IMR-90 (cell line): ENCODE measurements around the gene C16orf92. TPM values are rescaled to one million over a fixed set of nuclear protein-coding genes. Genes with fewer than 3 reads are reported as not detected.

Source experiments
- ATAC-seq: fragments of 200-7000 bp; cut with Tn5 transposase; 2 replicates; pipeline ENCODE4 v1.9.1; 2020; ENCODE audit warnings: low read depth, mild to moderate bottlenecking, moderate library complexity
- BruUV-seq: library from RNA; stranded (reverse); fragments of 400-500 nt; replicated peaks from 2 replicates; lab custom pipeline; 2021; lab: Mats Ljungman, UMichigan
- CTCF ChIA-PET: fragments of 300-600 bp; formaldehyde crosslinking; extraction: SDS; loops from one replicate; lab custom pipeline; 2021; ENCODE audit warnings: antibody characterized with exemption; lab: Yijun Ruan, JAX
- POLR2A ChIA-PET: fragments of 300-600 bp; sonication (Branson Sonifier 250); formaldehyde crosslinking; loops from one replicate; lab custom pipeline; 2022; ENCODE audit warnings: antibody characterized with exemption; ENCODE audit not compliant: unreplicated experiment; lab: Charles Lee
- DNase-seq: peaks from one replicate; pipeline ENCODE4 v3.0.0; 2013
- H2AFZ ChIP-seq: replicated peaks from 2 replicates; pipeline ENCODE3; 2013; ENCODE audit warnings: low read length, mild to moderate bottlenecking; ENCODE audit not compliant: poor library complexity
- H2AK5ac ChIP-seq: 2 replicates; pipeline ENCODE4 v1.6.1; 2013; ENCODE audit warnings: low read depth, low read length, inconsistent platforms
- H2AK9ac ChIP-seq: replicated peaks from 2 replicates; pipeline ENCODE3; 2013; ENCODE audit warnings: mild to moderate bottlenecking, low read depth, low read length, moderate library complexity; ENCODE audit not compliant: poor library complexity
- H2BK120ac ChIP-seq: 2 replicates; pipeline ENCODE4 v1.6.1; 2013; ENCODE audit warnings: low read depth, low read length, inconsistent platforms
- H2BK15ac ChIP-seq: 3 replicates; pipeline ENCODE4 v1.6.1; 2013; ENCODE audit warnings: low read depth, low read length, inconsistent platforms
- H2BK20ac ChIP-seq: 2 replicates; pipeline ENCODE4 v1.6.1; 2013; ENCODE audit warnings: low read depth, mild to moderate bottlenecking, inconsistent platforms, low read length, moderate library complexity
- H2BK5ac ChIP-seq: 2 replicates; pipeline ENCODE4 v1.6.1; 2013; ENCODE audit warnings: mild to moderate bottlenecking, low read depth, low read length, inconsistent platforms; ENCODE audit not compliant: poor library complexity, severe bottlenecking
- H3K14ac ChIP-seq: replicated peaks from 2 replicates; pipeline ENCODE4 v1.6.1; 2013; ENCODE audit warnings: low read depth, low read length, inconsistent platforms
- H3K18ac ChIP-seq: 2 replicates; pipeline ENCODE4 v1.6.1; 2013; ENCODE audit warnings: low read depth, low read length, control low read depth
- H3K23ac ChIP-seq: 2 replicates; pipeline ENCODE4 v1.6.1; 2013; ENCODE audit warnings: low read depth, low read length, inconsistent platforms
- H3K27ac ChIP-seq: 2 replicates; pipeline ENCODE4 v1.5.1; 2013; ENCODE audit warnings: mild to moderate bottlenecking, control low read depth, low read length; ENCODE audit not compliant: insufficient read depth
- H3K27me3 ChIP-seq: 2 replicates; pipeline ENCODE4 v1.6.1; 2013; ENCODE audit warnings: low read length; ENCODE audit not compliant: control insufficient read depth, insufficient read depth
- H3K36me3 ChIP-seq: 2 replicates; pipeline ENCODE4 v1.6.1; 2013; ENCODE audit warnings: low read length, mixed read lengths; ENCODE audit not compliant: control insufficient read depth, insufficient read depth
- H3K4ac ChIP-seq: 2 replicates; pipeline ENCODE4 v1.6.1; 2013; ENCODE audit warnings: low read depth, low read length, inconsistent platforms
- H3K4me1 ChIP-seq: 2 replicates; pipeline ENCODE4 v1.6.1; 2013; ENCODE audit warnings: low read length, mixed read lengths; ENCODE audit not compliant: control insufficient read depth, insufficient read depth
- H3K4me2 ChIP-seq: 2 replicates; pipeline ENCODE4 v1.6.1; 2013; ENCODE audit warnings: low read depth, mild to moderate bottlenecking, control low read depth, low read length, moderate library complexity
- H3K4me3 ChIP-seq: 2 replicates; pipeline ENCODE4 v1.5.1; 2013; ENCODE audit warnings: low read depth, mild to moderate bottlenecking, control low read depth, low read length, moderate library complexity; ENCODE audit not compliant: insufficient read depth
- H3K56ac ChIP-seq: 2 replicates; pipeline ENCODE4 v1.6.1; 2013; ENCODE audit warnings: low read length, inconsistent platforms; ENCODE audit not compliant: insufficient read depth; ENCODE audit errors: extremely low read depth
- H3K79me1 ChIP-seq, 2 experiments: 2 replicates each; pipeline ENCODE4 v1.6.1; 2013; ENCODE audit warnings: low read length in 2 of 2, inconsistent platforms in 1 of 2, low read depth in 1 of 2
- H3K9ac ChIP-seq: 2 replicates; pipeline ENCODE4 v1.6.1; 2013; ENCODE audit warnings: low read depth, low read length, control low read depth
- H3K9me1 ChIP-seq: 2 replicates; pipeline ENCODE4 v1.6.1; 2013; ENCODE audit warnings: low read length, inconsistent platforms; ENCODE audit not compliant: insufficient read depth
- H3K9me3 ChIP-seq: 2 replicates; pipeline ENCODE4 v1.6.1; 2013; ENCODE audit warnings: low read length; ENCODE audit not compliant: control insufficient read depth, insufficient read depth
- H4K20me1 ChIP-seq: 2 replicates; pipeline ENCODE4 v1.6.1; 2013; ENCODE audit warnings: low read length, inconsistent platforms; ENCODE audit not compliant: insufficient read depth
- H4K5ac ChIP-seq: 2 replicates; pipeline ENCODE4 v1.6.1; 2013; ENCODE audit warnings: mild to moderate bottlenecking, low read depth, low read length, control low read depth
- H4K8ac ChIP-seq, 2 experiments: 2 replicates each; pipeline ENCODE4 v1.6.1; 2013; ENCODE audit warnings: low read depth in 2 of 2, low read length in 2 of 2, control low read depth in 1 of 2, inconsistent platforms in 1 of 2
- H4K91ac ChIP-seq: 2 replicates; pipeline ENCODE4 v1.6.1; 2013; ENCODE audit warnings: low read depth, low read length, inconsistent platforms; ENCODE audit not compliant: insufficient read depth
- CEBPB ChIP-seq: IDR thresholded peaks from 2 replicates; pipeline ENCODE4 v1.6.1; 2012; ENCODE audit warnings: low read depth, low read length, improper control_type of control experiment
- CHD1 ChIP-seq: IDR thresholded peaks from 2 replicates; pipeline ENCODE4 v1.6.1; 2012; ENCODE audit warnings: low read depth, low read length, improper control_type of control experiment
- MAFK ChIP-seq: IDR thresholded peaks from 2 replicates; pipeline ENCODE4 v1.6.1; 2012; ENCODE audit warnings: low read depth, low read length, improper control_type of control experiment
- MXI1 ChIP-seq: IDR thresholded peaks from 2 replicates; pipeline ENCODE4 v1.6.1; 2012; ENCODE audit warnings: low read depth, mild to moderate bottlenecking, low read length, moderate library complexity, borderline replicate concordance
- NFE2L2 ChIP-seq: fragments of 150-350 bp; IDR thresholded peaks from 2 replicates; pipeline ENCODE4 v1.6.1; 2016; ENCODE audit warnings: low read depth, mild to moderate bottlenecking, low read length
- POLR2A ChIP-seq: IDR thresholded peaks from 2 replicates; pipeline ENCODE4 v1.6.1; 2012; ENCODE audit warnings: mild to moderate bottlenecking, low read depth, low read length
- RFX5 ChIP-seq: IDR thresholded peaks from 2 replicates; pipeline ENCODE4 v1.8.0; 2012; ENCODE audit warnings: low read depth, mild to moderate bottlenecking, low read length, moderate library complexity
- SMC3 ChIP-seq: fragments of 150-350 bp; IDR thresholded peaks from 2 replicates; pipeline ENCODE4 v1.6.1; 2016; ENCODE audit warnings: low read depth, mild to moderate bottlenecking, antibody characterized with exemption, low read length, moderate library complexity
- WGBS, 2 experiments: methylation state at CpG; one replicate each; pipeline versions ENCODE4 v1.1.5 to v1.1.7; 2013; ENCODE audit warnings: missing lambda C conversion rate in 2 of 2; ENCODE audit not compliant: insufficient read length in 1 of 2; ENCODE audit errors: extremely low coverage in 2 of 2; 5-methylcytosine and 5-hydroxymethylcytosine counted together
- dilution Hi-C: fragments of 300-500 bp; cut with HindIII; formaldehyde crosslinking; loops from one replicate; pipeline ENCODE4 v1.14.3; 2018; ENCODE audit warnings: low sequenced_read_pairs; ENCODE audit not compliant: unreplicated experiment
- in situ Hi-C: fragments of 300-500 bp; cut with MboI; formaldehyde crosslinking; loops from 3 replicates; pipeline ENCODE4 v1.14.3; 2019; ENCODE audit warnings: low sequenced_read_pairs, inconsistent platforms, mixed read lengths
- intact Hi-C: fragments of 100-400 bp; cut with micrococcal nuclease; formaldehyde crosslinking; loops from 2 replicates; pipeline ENCODE4 v1.10.0; 2022
- polyA plus RNA-seq, 3 experiments: library from polyadenylated mRNA; depleted of rRNA; stranded (reverse); fragments of >200 nt; gene quantifications; 2 replicates each; pipeline ENCODE4 v1.2.3, GENCODE V29; 2012; ENCODE audit warnings: low replicate concordance in 1 of 3
- total RNA-seq: library from RNA; depleted of rRNA; stranded (reverse); fragments of >200 nt; gene quantifications from 2 replicates; pipeline ENCODE4 v1.2.3, GENCODE V29; 2012
- TF ChIP-seq, protein P1 (sequence below): conservative IDR thresholded peaks from 2 replicates; pipeline ENCODE4 v1.5.1; 2012; ENCODE audit warnings: mild to moderate bottlenecking, low read depth, low read length, improper control_type of control experiment
- TF ChIP-seq, protein P2 (sequence below): fragments of 150-350 bp; IDR thresholded peaks from 2 replicates; pipeline ENCODE4 v1.6.1; 2017; ENCODE audit warnings: mild to moderate bottlenecking, antibody characterized with exemption, low read length, low read depth

C16orf92 gene
- total and polyA plus RNA-seq, 2 of the 4 experiments (the other 2 are of a cell fraction): not detected

GRCh38 chr16:29999605-30000004 lies 23.4 kb upstream of the C16orf92 start:
- H3K18ac ChIP-seq: no peak overlapping the region
- no peak overlapping the region for H3K9ac ChIP-seq
- no peak overlapping the region for H4K91ac ChIP-seq
- no peak overlapping the region for H2AK9ac ChIP-seq
- H2BK20ac ChIP-seq: no peak overlapping the region
- no peak overlapping the region for H3K4ac ChIP-seq
- no peaks in the 10 kb centered on the region for H3K9me3 ChIP-seq
- H3K27me3 ChIP-seq: no peaks in the 10 kb centered on the region
- no peak overlapping the region for H2BK15ac ChIP-seq
- 89% methylated on average over 6 of the region's 6 CpGs; no CpG with 5 or more reads in 1 of the 2 experiments for WGBS, 2 experiments
- ChIA-PET CTCF (no interaction called here), POLR2A (interaction anchor here (0.6 kb wide), 1 partner anchor 9 kb away, joined by 3 read pairs; no protein-coding TSS in a partner anchor)
- H2AFZ ChIP-seq: no peak overlapping the region
- ATAC-seq: no peak
- H3K23ac ChIP-seq: no peak overlapping the region
- no peak overlapping the region for H4K5ac ChIP-seq
- no peak overlapping the region for H2AK5ac ChIP-seq
- H3K79me1 ChIP-seq: peaks cover 16 to 40% of the 10 kb centered on the region in 2 experiments; a peak in 3 of 4 replicates
- DNase-seq: no peak
- H2BK5ac ChIP-seq: no peak overlapping the region
- H4K8ac ChIP-seq: no peak overlapping the region
- H3K4me2 ChIP-seq: no peak overlapping the region
- no peak overlapping the region for H3K56ac ChIP-seq
- peaks cover 18% of the 10 kb centered on the region for H3K36me3 ChIP-seq
- BruUV-seq: no TSS peak
- intact Hi-C loops (loop anchor here (2.0 to 5.0 kb wide), 2 partner anchors 72 to 187 kb away; partner anchors contain the start of genes KCTD13 and PRRT2), dilution Hi-C loops (no loop called here), in situ Hi-C loops (no loop called here)
- no peak overlapping the region for H3K27ac ChIP-seq
- H3K9me1 ChIP-seq: peaks cover 7% of the 10 kb centered on the region; the same call in 1 of the 2 replicates
- peaks cover 8% of the 10 kb centered on the region for H3K4me1 ChIP-seq
- no peak overlapping the region for H3K14ac ChIP-seq
- no peaks in the 10 kb centered on the region for H4K20me1 ChIP-seq
- H3K4me3 ChIP-seq: no peak overlapping the region
- TF ChIP-seq MAFK: no peak
- no peak for TF ChIP-seq POLR2A
- TF ChIP-seq, protein P1, sequence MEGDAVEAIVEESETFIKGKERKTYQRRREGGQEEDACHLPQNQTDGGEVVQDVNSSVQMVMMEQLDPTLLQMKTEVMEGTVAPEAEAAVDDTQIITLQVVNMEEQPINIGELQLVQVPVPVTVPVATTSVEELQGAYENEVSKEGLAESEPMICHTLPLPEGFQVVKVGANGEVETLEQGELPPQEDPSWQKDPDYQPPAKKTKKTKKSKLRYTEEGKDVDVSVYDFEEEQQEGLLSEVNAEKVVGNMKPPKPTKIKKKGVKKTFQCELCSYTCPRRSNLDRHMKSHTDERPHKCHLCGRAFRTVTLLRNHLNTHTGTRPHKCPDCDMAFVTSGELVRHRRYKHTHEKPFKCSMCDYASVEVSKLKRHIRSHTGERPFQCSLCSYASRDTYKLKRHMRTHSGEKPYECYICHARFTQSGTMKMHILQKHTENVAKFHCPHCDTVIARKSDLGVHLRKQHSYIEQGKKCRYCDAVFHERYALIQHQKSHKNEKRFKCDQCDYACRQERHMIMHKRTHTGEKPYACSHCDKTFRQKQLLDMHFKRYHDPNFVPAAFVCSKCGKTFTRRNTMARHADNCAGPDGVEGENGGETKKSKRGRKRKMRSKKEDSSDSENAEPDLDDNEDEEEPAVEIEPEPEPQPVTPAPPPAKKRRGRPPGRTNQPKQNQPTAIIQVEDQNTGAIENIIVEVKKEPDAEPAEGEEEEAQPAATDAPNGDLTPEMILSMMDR: no peak
- no peak for TF ChIP-seq RFX5
- no peak for TF ChIP-seq NFE2L2
- no peak for TF ChIP-seq CHD1
- TF ChIP-seq, protein P2, sequence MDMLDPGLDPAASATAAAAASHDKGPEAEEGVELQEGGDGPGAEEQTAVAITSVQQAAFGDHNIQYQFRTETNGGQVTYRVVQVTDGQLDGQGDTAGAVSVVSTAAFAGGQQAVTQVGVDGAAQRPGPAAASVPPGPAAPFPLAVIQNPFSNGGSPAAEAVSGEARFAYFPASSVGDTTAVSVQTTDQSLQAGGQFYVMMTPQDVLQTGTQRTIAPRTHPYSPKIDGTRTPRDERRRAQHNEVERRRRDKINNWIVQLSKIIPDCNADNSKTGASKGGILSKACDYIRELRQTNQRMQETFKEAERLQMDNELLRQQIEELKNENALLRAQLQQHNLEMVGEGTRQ: no peak
- TF ChIP-seq CEBPB: no peak
- TF ChIP-seq MXI1: no peak
- TF ChIP-seq SMC3: no peak
- H2BK120ac ChIP-seq: no peak overlapping the region
